Neural progenitor cell (in vitro differentiated cells): Measurements from ENCODE around the gene EPHB1. TPM values are rescaled to one million over a fixed set of nuclear protein-coding genes. Genes with fewer than 3 reads are reported as not detected.

Source experiments
- DNase-seq: peaks from one replicate; pipeline ENCODE4 v3.0.0-alpha.2; 2016; ENCODE audit warnings: low spot score
- H2AFZ ChIP-seq: fragments of 200-600 bp; sonication (generic); replicated peaks from 2 replicates; pipeline ENCODE4 v1.6.1; 2016; ENCODE audit warnings: antibody characterized with exemption
- H3F3A ChIP-seq: fragments of 200-600 bp; sonication (generic); 2 replicates; pipeline ENCODE4 v1.6.1; 2016; ENCODE audit warnings: antibody characterized with exemption, low read depth
- H3K27ac ChIP-seq: fragments of 200-600 bp; sonication (generic); 2 replicates; pipeline ENCODE4 v1.5.1; 2016; ENCODE audit warnings: mild to moderate bottlenecking
- H3K27me3 ChIP-seq: fragments of 200-600 bp; sonication (generic); 2 replicates; pipeline ENCODE4 v1.6.1; 2016; ENCODE audit warnings: mild to moderate bottlenecking, moderate library complexity
- H3K36me3 ChIP-seq: fragments of 200-600 bp; sonication (generic); 2 replicates; pipeline ENCODE4 v1.5.1; 2016
- H3K4me1 ChIP-seq: fragments of 200-600 bp; sonication (generic); 2 replicates; pipeline ENCODE4 v1.6.1; 2016; ENCODE audit warnings: mixed run types
- H3K4me2 ChIP-seq: fragments of 200-600 bp; sonication (generic); 2 replicates; pipeline ENCODE4 v1.6.1; 2016
- H3K4me3 ChIP-seq: fragments of 200-600 bp; sonication (generic); 2 replicates; pipeline ENCODE4 v1.5.1; 2016
- H3K79me2 ChIP-seq: fragments of 200-600 bp; sonication (generic); 2 replicates; pipeline ENCODE4 v1.6.1; 2016; ENCODE audit warnings: low read depth
- H3K9ac ChIP-seq: fragments of 200-600 bp; sonication (generic); 2 replicates; pipeline ENCODE4 v1.6.1; 2016
- H3K9me3 ChIP-seq: fragments of 200-600 bp; sonication (generic); 2 replicates; pipeline ENCODE4 v1.5.1; 2016; ENCODE audit warnings: low read depth
- H4K20me1 ChIP-seq: fragments of 200-600 bp; sonication (generic); 2 replicates; pipeline ENCODE4 v1.6.1; 2016; ENCODE audit warnings: low read depth
- H3K27ac Mint-ChIP-seq: 3 replicates; pipeline ENCODE4 v1.8.0; 2021; ENCODE audit warnings: mixed read lengths
- H3K27me3 Mint-ChIP-seq: 2 replicates; pipeline ENCODE4 v1.8.0; 2022; ENCODE audit warnings: low read depth, mild to moderate bottlenecking, inconsistent platforms, moderate library complexity, mixed read lengths; ENCODE audit not compliant: insufficient read depth
- H3K36me3 Mint-ChIP-seq: 3 replicates; pipeline ENCODE4 v1.8.0; 2021; ENCODE audit warnings: mixed read lengths
- H3K4me1 Mint-ChIP-seq: 3 replicates; pipeline ENCODE4 v1.8.0; 2021; ENCODE audit warnings: mixed read lengths
- H3K4me3 Mint-ChIP-seq: 3 replicates; pipeline ENCODE4 v1.8.0; 2021; ENCODE audit warnings: mild to moderate bottlenecking, moderate library complexity, mixed read lengths
- H3K9me3 Mint-ChIP-seq: 3 replicates; pipeline ENCODE4 v1.8.0; 2020; ENCODE audit warnings: mixed read lengths
- EZH2 ChIP-seq: fragments of 200-600 bp; sonication (generic); IDR thresholded peaks from 2 replicates; pipeline ENCODE4 v1.6.1; 2017; ENCODE audit warnings: antibody characterized with exemption, mild to moderate bottlenecking, moderate library complexity
- EZH2phosphoT487 ChIP-seq: fragments of 200-600 bp; sonication (generic); IDR thresholded peaks from 2 replicates; pipeline ENCODE4 v1.6.1; 2017; ENCODE audit warnings: antibody characterized with exemption
- total RNA-seq: library from RNA; depleted of rRNA; stranded (reverse); fragments of >200 nt; gene quantifications from 2 replicates; pipeline ENCODE4 v1.2.3, GENCODE V29; 2015; ENCODE audit warnings: low replicate concordance
- TF ChIP-seq, protein P1 (sequence below): fragments of 200-600 bp; sonication (generic); IDR thresholded peaks from 2 replicates; pipeline ENCODE4 v1.5.1; 2017; ENCODE audit warnings: antibody characterized with exemption, mild to moderate bottlenecking

EPHB1 gene
- total RNA-seq, 1 donor from 2014 or later = 9.1 TPM

GRCh38 chr3:135047061-135047460 is 252.0 kb downstream of the EPHB1 start:
- H3K4me2 ChIP-seq = no peak overlapping the region
- H4K20me1 ChIP-seq = no peaks in the 10 kb centered on the region
- Mint-ChIP-seq H3K27ac (no peak overlapping the region), H3K4me3 (no peak overlapping the region), H3K9me3 (no peaks in the 10 kb centered on the region), H3K4me1 (peaks cover 5% of the 10 kb centered on the region), H3K36me3 (no peaks in the 10 kb centered on the region), H3K27me3 (peaks cover 2% of the 10 kb centered on the region)
- DNase-seq = no peak
- no peaks in the 10 kb centered on the region for H3K27me3 ChIP-seq
- TF ChIP-seq EZH2 (no peak), EZH2phosphoT487 (no peak)
- TF ChIP-seq, protein P1, sequence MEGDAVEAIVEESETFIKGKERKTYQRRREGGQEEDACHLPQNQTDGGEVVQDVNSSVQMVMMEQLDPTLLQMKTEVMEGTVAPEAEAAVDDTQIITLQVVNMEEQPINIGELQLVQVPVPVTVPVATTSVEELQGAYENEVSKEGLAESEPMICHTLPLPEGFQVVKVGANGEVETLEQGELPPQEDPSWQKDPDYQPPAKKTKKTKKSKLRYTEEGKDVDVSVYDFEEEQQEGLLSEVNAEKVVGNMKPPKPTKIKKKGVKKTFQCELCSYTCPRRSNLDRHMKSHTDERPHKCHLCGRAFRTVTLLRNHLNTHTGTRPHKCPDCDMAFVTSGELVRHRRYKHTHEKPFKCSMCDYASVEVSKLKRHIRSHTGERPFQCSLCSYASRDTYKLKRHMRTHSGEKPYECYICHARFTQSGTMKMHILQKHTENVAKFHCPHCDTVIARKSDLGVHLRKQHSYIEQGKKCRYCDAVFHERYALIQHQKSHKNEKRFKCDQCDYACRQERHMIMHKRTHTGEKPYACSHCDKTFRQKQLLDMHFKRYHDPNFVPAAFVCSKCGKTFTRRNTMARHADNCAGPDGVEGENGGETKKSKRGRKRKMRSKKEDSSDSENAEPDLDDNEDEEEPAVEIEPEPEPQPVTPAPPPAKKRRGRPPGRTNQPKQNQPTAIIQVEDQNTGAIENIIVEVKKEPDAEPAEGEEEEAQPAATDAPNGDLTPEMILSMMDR = no peak
- H3K4me3 ChIP-seq = no peak overlapping the region
- H3K79me2 ChIP-seq = no peaks in the 10 kb centered on the region
- no peak overlapping the region for H3K9ac ChIP-seq
- H2AFZ ChIP-seq = no peak overlapping the region
- H3K36me3 ChIP-seq = no peaks in the 10 kb centered on the region
- H3K4me1 ChIP-seq = peaks cover 11% of the 10 kb centered on the region
- H3K9me3 ChIP-seq = no peaks in the 10 kb centered on the region
- no peaks in the 10 kb centered on the region for H3F3A ChIP-seq
- no peak overlapping the region for H3K27ac ChIP-seq

DNA sequence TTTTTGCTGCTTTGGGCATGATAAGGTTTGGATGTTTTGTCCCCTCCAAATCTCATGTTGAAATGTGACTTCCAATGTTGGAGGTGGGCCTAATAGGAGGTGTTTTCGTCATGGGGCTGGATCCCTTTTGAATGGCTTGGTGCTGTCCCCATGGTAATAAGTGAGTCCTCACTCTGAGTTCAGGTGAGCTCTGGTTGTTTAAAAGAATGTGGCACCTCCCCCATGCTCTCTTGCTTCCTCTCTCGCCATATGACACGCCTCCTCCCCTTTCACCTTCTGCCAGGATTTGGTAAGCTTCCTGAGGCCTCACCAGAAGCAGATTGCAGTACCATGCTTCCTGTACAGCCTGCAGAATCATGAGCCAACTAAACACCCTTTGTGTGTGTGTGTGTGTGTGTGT is 255.5 kb downstream of the EPHB1 start:
- Mint-ChIP-seq H3K9me3 (no peaks in the 10 kb centered on the region), H3K4me3 (no peak overlapping the region), H3K27me3 (peaks cover 2% of the 10 kb centered on the region), H3K36me3 (no peaks in the 10 kb centered on the region), H3K4me1 (peaks cover 5% of the 10 kb centered on the region), H3K27ac (no peak overlapping the region)
- H3K4me2 ChIP-seq = no peak overlapping the region
- no peak for DNase-seq
- H3K36me3 ChIP-seq = no peaks in the 10 kb centered on the region
- H3K4me3 ChIP-seq = no peak overlapping the region
- no peaks in the 10 kb centered on the region for H3K9me3 ChIP-seq
- TF ChIP-seq EZH2phosphoT487 = no peak
- no peak for TF ChIP-seq EZH2
- TF ChIP-seq, protein P1 = no peak
- H4K20me1 ChIP-seq = no peaks in the 10 kb centered on the region
- H3K27me3 ChIP-seq = no peaks in the 10 kb centered on the region
- peaks cover 4% of the 10 kb centered on the region for H3K4me1 ChIP-seq
- no peak overlapping the region for H2AFZ ChIP-seq
- H3K79me2 ChIP-seq = no peaks in the 10 kb centered on the region
- H3K27ac ChIP-seq = no peak overlapping the region
- H3K9ac ChIP-seq = no peak overlapping the region
- H3F3A ChIP-seq = no peaks in the 10 kb centered on the region

DNA sequence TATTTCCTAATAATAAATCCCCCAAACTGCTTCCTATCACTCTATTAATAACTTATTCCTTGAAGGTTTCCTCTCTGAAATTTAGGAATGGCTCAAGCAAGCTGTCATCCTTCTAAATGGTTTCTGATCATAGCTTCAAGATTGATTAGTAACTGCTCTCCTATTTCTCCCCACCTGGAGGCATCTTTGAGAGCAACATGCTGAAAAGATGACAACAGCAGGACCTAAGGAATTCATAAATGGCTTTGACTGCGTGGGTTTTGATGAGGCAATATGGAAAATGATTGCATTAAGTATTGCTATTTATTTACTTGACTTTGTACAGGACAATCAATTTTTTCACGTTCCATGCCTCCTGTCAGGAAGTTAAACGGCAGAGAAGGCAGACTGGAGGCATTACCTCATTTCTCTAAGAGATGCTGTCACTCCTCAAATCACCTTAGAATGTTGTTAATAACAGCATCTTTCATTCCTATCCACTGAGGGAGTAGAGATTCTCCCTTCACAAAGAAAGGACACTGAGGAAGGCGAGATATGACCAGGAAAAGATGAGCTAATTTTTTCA is 256.4 kb downstream of the EPHB1 start:
- TF ChIP-seq, protein P1 = no peak
- no peak for TF ChIP-seq EZH2
- no peak for TF ChIP-seq EZH2phosphoT487
- H3K36me3 Mint-ChIP-seq = no peaks in the 10 kb centered on the region

More for the DNA sequence above, 256.4 kb downstream of the EPHB1 start:
- Histone ChIP-seq H3K4me1 (peaks cover 4% of the 10 kb centered on the region), H3K27me3 (no peaks in the 10 kb centered on the region), H3K27ac (no peak overlapping the region), H3F3A (no peaks in the 10 kb centered on the region), H3K4me2 (no peak overlapping the region), H3K36me3 (no peaks in the 10 kb centered on the region), H4K20me1 (no peaks in the 10 kb centered on the region), H3K4me3 (no peak overlapping the region), H3K79me2 (no peaks in the 10 kb centered on the region), H3K9me3 (no peaks in the 10 kb centered on the region), H3K9ac (no peak overlapping the region), H2AFZ (no peak overlapping the region)
- Mint-ChIP-seq H3K27me3 (peaks cover 2% of the 10 kb centered on the region), H3K4me3 (no peak overlapping the region), H3K9me3 (no peaks in the 10 kb centered on the region), H3K27ac (no peak overlapping the region), H3K4me1 (peaks cover 5% of the 10 kb centered on the region)
- DNase-seq = no peak
